Transverse colon (tissue), 4 donors: ENCODE data around the gene CHRDL1. TPM values are rescaled to one million over a fixed set of nuclear protein-coding genes. Genes with fewer than 3 reads are reported as not detected.
"Not testable (repeated sequence)": the region's sequence is repeated elsewhere in the genome, so short reads cannot be mapped to it uniquely, and the experiment has no call there.

Source experiments
- DNase-seq: peaks from one replicate; pipeline ENCODE4 v3.0.0-alpha.2; 2019
- H3K27ac ChIP-seq, 4 donors: fragments of 200-600 bp; sonication (generic); 2 replicates each; pipeline ENCODE4 v1.5.1; 2016 to 2018; ENCODE audit warnings: inconsistent platforms in 4 of 4
- H3K27me3 ChIP-seq: fragments of 200-600 bp; sonication (generic); 2 replicates; pipeline ENCODE4 v1.5.1; 2017; ENCODE audit warnings: inconsistent platforms
- H3K36me3 ChIP-seq, 4 donors: fragments of 200-600 bp; sonication (generic); 2 replicates each; pipeline ENCODE4 v1.5.1; 2017 to 2019; ENCODE audit warnings: inconsistent platforms in 4 of 4
- H3K4me1 ChIP-seq, 4 donors: fragments of 200-600 bp; sonication (generic); 2 replicates each; pipeline ENCODE4 v1.5.1; 2017 to 2020; ENCODE audit warnings: inconsistent platforms in 4 of 4
- H3K4me3 ChIP-seq, 4 donors: fragments of 200-600 bp; sonication (generic); 1 replicate in 1 of 4; 2 replicates in 3 of 4; pipeline versions ENCODE4 v1.5.1 to v1.6.1; 2017 to 2019; ENCODE audit warnings: inconsistent platforms in 4 of 4
- H3K9me3 ChIP-seq, 2 donors: fragments of 200-600 bp; sonication (generic); 2 replicates each; pipeline ENCODE4 v1.5.1; 2017 to 2019; ENCODE audit warnings: inconsistent platforms in 2 of 2
- CTCF ChIP-seq, 5 experiments: fragments of 200-600 bp in 3 of 5; fragments of 450-650 bp in 2 of 5; sonication (generic) in 3 of 5; IDR thresholded peaks; 1 replicate in 2 of 5; 2 replicates in 3 of 5; pipeline ENCODE4 v1.5.1; 2016 to 2017; ENCODE audit warnings: antibody characterized with exemption in 5 of 5, inconsistent platforms in 3 of 5, mild to moderate bottlenecking in 2 of 5, moderate library complexity in 1 of 5
- EP300 ChIP-seq: sonication (generic); formaldehyde crosslinking; IDR thresholded peaks from one replicate; pipeline ENCODE4 v1.6.1; 2017; ENCODE audit warnings: antibody characterized with exemption, low read depth
- POLR2A ChIP-seq: fragments of 450-650 bp; IDR thresholded peaks from one replicate; pipeline ENCODE4 v1.6.1; 2016; ENCODE audit warnings: antibody characterized with exemption, mild to moderate bottlenecking, moderate library complexity
- POLR2AphosphoS5 ChIP-seq, 3 donors: sonication (generic); formaldehyde crosslinking; IDR thresholded peaks; one replicate each; pipeline ENCODE4 v1.6.1; 2016; ENCODE audit warnings: antibody characterized with exemption in 3 of 3
- WGBS, 2 donors: methylation state at CpG; one replicate each; pipeline ENCODE4 v1.1.5; 2018; ENCODE audit warnings: low coverage in 1 of 2; 5-methylcytosine and 5-hydroxymethylcytosine counted together
- in situ Hi-C, 4 donors: fragments of 200-750 bp; cut with MboI; loops; one replicate each; pipeline versions ENCODE4 v1.15.0 to v1.15.1; 2017; ENCODE audit warnings: low sequenced_read_pairs in 3 of 4, low pct_ligation_motif_present in 1 of 4, low pct_unique_long_range_greater_than_20kb in 1 of 4
- intact Hi-C: fragments of 100-400 bp; cut with DNase I; formaldehyde crosslinking; loops from one replicate; pipeline ENCODE4 v1.15.1; 2023; ENCODE audit warnings: low total_unique reads
- total RNA-seq, 4 donors: library from RNA; depleted of rRNA; stranded (reverse); fragments of >200 nt; gene quantifications; one replicate each; pipeline ENCODE4 v1.1.0, GENCODE V29; 2016

CHRDL1 gene
- total RNA-seq, 4 donors from 2014 or later = 13.5 to 46.4 (median 16.5) TPM

- Histone ChIP-seq H3K27me3 (no peaks in the 10 kb centered on the region), H3K27ac (no peak overlapping the region), H3K4me1 (no peaks in the 10 kb centered on the region), H3K36me3 (no peaks in the 10 kb centered on the region), H3K4me3 (no peak overlapping the region), H3K9me3 (no peaks in the 10 kb centered on the region)
- TF ChIP-seq POLR2AphosphoS5 (IDR thresholded peaks at IDR 0.05) (no peak), POLR2A (no peak), CTCF (IDR thresholded peaks at IDR 0.05) (no peak), EP300 (no peak)
- in situ Hi-C loops (no loop called here), intact Hi-C loops (no loop called here)
- DNase-seq = no peak
- 83% methylated on average over 6 of the region's 6 CpGs; no CpG with 5 or more reads in 1 of the 2 donors for WGBS, 2 donors
Measured at GRCh38 chrX:110657073-110657472, 138.5 kb downstream of the CHRDL1 start.

- H3K4me1 ChIP-seq, H3K36me3 ChIP-seq, in situ Hi-C loops, intact Hi-C loops, H3K4me3 ChIP-seq, DNase-seq, H3K9me3 ChIP-seq, H3K27ac ChIP-seq, H3K27me3 ChIP-seq: not testable (repeated sequence)
Measured at GRCh38 chrX:110654280-110654679, 141.3 kb downstream of the CHRDL1 start.

GRCh38 chrX:110646386-110646785 lies 149.2 kb downstream of the CHRDL1 start:
- no peaks in the 10 kb centered on the region for H3K36me3 ChIP-seq
- in situ Hi-C loops (no loop called here), intact Hi-C loops (no loop called here)
- no peak for DNase-seq
- H3K27me3 ChIP-seq = no peaks in the 10 kb centered on the region
- H3K4me3 ChIP-seq = no peak overlapping the region
- TF ChIP-seq POLR2AphosphoS5 (IDR thresholded peaks at IDR 0.05) (no peak), EP300 (no peak), POLR2A (no peak), CTCF (IDR thresholded peaks at IDR 0.05) (no peak)
- H3K27ac ChIP-seq = no peak overlapping the region
- 71 to 81% methylated on average over 1 of the region's 1 CpG for WGBS, 2 donors
- no peaks in the 10 kb centered on the region for H3K4me1 ChIP-seq
- no peaks in the 10 kb centered on the region for H3K9me3 ChIP-seq
